Spleen (tissue), 7 donors: ENCODE data around the gene AADACL3.

ENCODE experiments used
- CTCF ChIP-seq, 11 experiments: fragments of 200-600 bp in 7 of 11; fragments of 450-650 bp in 4 of 11; sonication (generic) in 4 of 11; IDR thresholded peaks in 8 of 11; conservative IDR thresholded peaks in 3 of 11; 1 replicate in 7 of 11; 2 replicates in 4 of 11; pipeline versions ENCODE4 v1.4.0 to v1.8.0; 2016 to 2021; ENCODE audit warnings: antibody characterized with exemption in 11 of 11, inconsistent platforms in 4 of 11, mild to moderate bottlenecking in 1 of 11
- POLR2AphosphoS5 ChIP-seq, 3 donors: sonication (generic); formaldehyde crosslinking; IDR thresholded peaks; one replicate each; pipeline ENCODE4 v1.5.1; 2017; ENCODE audit warnings: antibody characterized with exemption in 3 of 3
- donor health status: DM: no; HTN: no; CAD: no; lungs with moderate emphysema.
- donor health status: DM: no; HTN: no; CAD: no.
- donor health status: DM: no; HTN: no; CAD: no.

- TF ChIP-seq CTCF (IDR thresholded peaks at IDR 0.05 in 8 of 11, conservative IDR thresholded peaks at IDR 0.05 in 3 of 11) (no peak), POLR2AphosphoS5 (IDR thresholded peaks at IDR 0.05) (no peak)
These were observed 45.9 kb downstream of the AADACL3 start for GRCh38 chr1:12761781-12762180.
